ENCODE measurements around the gene PUS3. TPM values are rescaled to one million over a fixed set of nuclear protein-coding genes. Genes with fewer than 3 reads are reported as not detected.
A peak's percentile ranks its signal among the peaks of the same experiment; 100 is the strongest.

PUS3 gene
- total RNA-seq, 1 experiment from 2014 or later = 11.9 TPM

GRCh38 chr11:125887373-125888324 lies 15.4 kb downstream of the PUS3 start, which contains the start of gene HYLS1:
Gene HYLS1 (plus strand): TSS chr11:125887668. CDS start chr11:125899369, 11,701 bp downstream.
- POLR2A ChIA-PET = interaction anchor here (1.0 to 1.7 kb wide), 5 partner anchors 9 to 306 kb away, joined by 3 to 13 read pairs (median 7); partner anchors contain the start of gene PUS3
- intact Hi-C loops (cut with micrococcal nuclease) = no loop called here
- TF ChIP-seq ZNF274 (IDR thresholded peaks at IDR 0.05; ENCODE audit: low read depth, low read length) (no peak), YY1 (IDR thresholded peaks at IDR 0.05; ENCODE audit: extremely low read depth, insufficient replicate concordance, low read depth, low read length) (peak; percentile 23), CBX3 (IDR thresholded peaks at IDR 0.05; ENCODE audit: low read depth) (peak; percentile 86), SRF (IDR thresholded peaks at IDR 0.05; ENCODE audit: low read depth) (no peak), TCF7L2 (IDR thresholded peaks at IDR 0.05; ENCODE audit: borderline replicate concordance, extremely low read depth, insufficient read depth, insufficient read length) (peak; percentile 17), FOSL1 (IDR thresholded peaks at IDR 0.05; ENCODE audit: low read depth) (no peak), JUND (IDR thresholded peaks at IDR 0.05) (no peak), ELF1 (IDR thresholded peaks at IDR 0.05; ENCODE audit: borderline replicate concordance, low read depth) (no peak; the same call in 1 of the 2 replicates), EGR1 (IDR thresholded peaks at IDR 0.05; ENCODE audit: low read depth) (peak; percentile 73), RAD21 (IDR thresholded peaks at IDR 0.05; ENCODE audit: low read depth) (no peak), EZH2 (IDR thresholded peaks at IDR 0.05) (no peak), EZH2phosphoT487 (IDR thresholded peaks at IDR 0.05; ENCODE audit: borderline replicate concordance) (no peak), POLR2A (IDR thresholded peaks at IDR 0.05; ENCODE audit: borderline replicate concordance, extremely low read depth, insufficient read depth, insufficient read length) (peak; percentile 74), ZBTB33 (IDR thresholded peaks at IDR 0.05; ENCODE audit: extremely low read depth, insufficient replicate concordance, low read length) (no peak), CTCF (IDR thresholded peaks at IDR 0.05 in 2 of 3, conservative IDR thresholded peaks at IDR 0.05 in 1 of 3; ENCODE audit: borderline replicate concordance in 1 of 3, insufficient read depth in 1 of 3, low read depth in 2 of 3, low read length in 2 of 3) (peak in 1 of 3 experiments; percentile 41; a peak in 1 of 6 replicates)
- TF ChIP-seq, protein P1, sequence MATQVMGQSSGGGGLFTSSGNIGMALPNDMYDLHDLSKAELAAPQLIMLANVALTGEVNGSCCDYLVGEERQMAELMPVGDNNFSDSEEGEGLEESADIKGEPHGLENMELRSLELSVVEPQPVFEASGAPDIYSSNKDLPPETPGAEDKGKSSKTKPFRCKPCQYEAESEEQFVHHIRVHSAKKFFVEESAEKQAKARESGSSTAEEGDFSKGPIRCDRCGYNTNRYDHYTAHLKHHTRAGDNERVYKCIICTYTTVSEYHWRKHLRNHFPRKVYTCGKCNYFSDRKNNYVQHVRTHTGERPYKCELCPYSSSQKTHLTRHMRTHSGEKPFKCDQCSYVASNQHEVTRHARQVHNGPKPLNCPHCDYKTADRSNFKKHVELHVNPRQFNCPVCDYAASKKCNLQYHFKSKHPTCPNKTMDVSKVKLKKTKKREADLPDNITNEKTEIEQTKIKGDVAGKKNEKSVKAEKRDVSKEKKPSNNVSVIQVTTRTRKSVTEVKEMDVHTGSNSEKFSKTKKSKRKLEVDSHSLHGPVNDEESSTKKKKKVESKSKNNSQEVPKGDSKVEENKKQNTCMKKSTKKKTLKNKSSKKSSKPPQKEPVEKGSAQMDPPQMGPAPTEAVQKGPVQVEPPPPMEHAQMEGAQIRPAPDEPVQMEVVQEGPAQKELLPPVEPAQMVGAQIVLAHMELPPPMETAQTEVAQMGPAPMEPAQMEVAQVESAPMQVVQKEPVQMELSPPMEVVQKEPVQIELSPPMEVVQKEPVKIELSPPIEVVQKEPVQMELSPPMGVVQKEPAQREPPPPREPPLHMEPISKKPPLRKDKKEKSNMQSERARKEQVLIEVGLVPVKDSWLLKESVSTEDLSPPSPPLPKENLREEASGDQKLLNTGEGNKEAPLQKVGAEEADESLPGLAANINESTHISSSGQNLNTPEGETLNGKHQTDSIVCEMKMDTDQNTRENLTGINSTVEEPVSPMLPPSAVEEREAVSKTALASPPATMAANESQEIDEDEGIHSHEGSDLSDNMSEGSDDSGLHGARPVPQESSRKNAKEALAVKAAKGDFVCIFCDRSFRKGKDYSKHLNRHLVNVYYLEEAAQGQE (IDR thresholded peaks at IDR 0.05; ENCODE audit: low read depth) = no peak
- TF ChIP-seq, protein P2, sequence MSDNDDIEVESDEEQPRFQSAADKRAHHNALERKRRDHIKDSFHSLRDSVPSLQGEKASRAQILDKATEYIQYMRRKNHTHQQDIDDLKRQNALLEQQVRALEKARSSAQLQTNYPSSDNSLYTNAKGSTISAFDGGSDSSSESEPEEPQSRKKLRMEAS (IDR thresholded peaks at IDR 0.05) = peak; percentile 96

More at GRCh38 chr11:125887373-125888324, 15.4 kb downstream of the PUS3 start, which contains the start of gene HYLS1:
- Histone ChIP-seq H3K4me1 (ENCODE audit: control insufficient read depth in 1 of 2, insufficient read depth in 2 of 2, low read length in 2 of 2) (peaks cover 4 to 25% of the 10 kb centered on the region in 2 experiments; a peak in 3 of 4 replicates), H3K9me2 (ENCODE audit: insufficient read depth) (no peaks in the 10 kb centered on the region), H3K9me3 (ENCODE audit: control insufficient read depth in 1 of 2, insufficient read depth in 1 of 2, low read depth in 1 of 2, low read length in 2 of 2) (no peaks in the 10 kb centered on the region), H3K4me3 (replicated peaks in 1 of 2; ENCODE audit: low read depth in 1 of 2, low read length in 2 of 2) (peak within 1 kb of the TSS; percentile 64 to 81), H3K27ac (ENCODE audit: low read depth, low read length) (peak within 1 kb of the TSS; percentile 91), H3K27me3 (ENCODE audit: insufficient read depth, low read length) (no peaks in the 10 kb centered on the region), H2AFZ (ENCODE audit: low read depth, low read length, poor library complexity, severe bottlenecking) (peak within 1 kb of the TSS; percentile 11), H4K20me1 (ENCODE audit: insufficient read depth) (no peaks in the 10 kb centered on the region), H3K4me2 (ENCODE audit: low read length) (peak within 1 kb of the TSS; percentile 91), H3K79me2 (ENCODE audit: insufficient read depth, low read length) (peaks cover 47% of the 10 kb centered on the region), H3K9ac (ENCODE audit: low read length) (peak within 1 kb of the TSS; percentile 93), H3K36me3 (ENCODE audit: control insufficient read depth in 1 of 2, insufficient read depth in 2 of 2, low read length in 2 of 2) (peaks cover 5 to 8% of the 10 kb centered on the region in 2 experiments; a peak in 1 of 4 replicates)
- no TSS peak for BruUV-seq (replicated peaks)
- peak; percentile 87 for ATAC-seq
- RAD21 ChIA-PET (ENCODE audit: low non-redundant PET in 1 of 2, low total read pairs in 2 of 2, uncharacterized antibody in 2 of 2, unreplicated experiment in 2 of 2) = no interaction called here
- CTCF ChIA-PET = interaction anchor here (0.8 to 1.7 kb wide), 5 partner anchors 9 to 796 kb away, joined by 3 to 6 read pairs (median 4); partner anchors contain the start of gene PUS3
- DNase-seq (ENCODE audit: low read depth, low spot score) = peak; percentile 92

All from HCT116 (cell line).